T-helper 1 cell (primary cell): ENCODE results near the gene CCNO.
A peak's percentile ranks its signal among the peaks of the same experiment; 100 is the strongest.

Experiments
- DNase-seq, 5 donors: peaks; one replicate each; pipeline ENCODE4 v3.0.0-alpha.2; 2012 to 2020
- total RNA-seq, 4 donors: gene quantifications; one replicate each; lab custom pipeline; 2026; lab: John Stamatoyannopoulos, UW

Gene CCNO, protein sequence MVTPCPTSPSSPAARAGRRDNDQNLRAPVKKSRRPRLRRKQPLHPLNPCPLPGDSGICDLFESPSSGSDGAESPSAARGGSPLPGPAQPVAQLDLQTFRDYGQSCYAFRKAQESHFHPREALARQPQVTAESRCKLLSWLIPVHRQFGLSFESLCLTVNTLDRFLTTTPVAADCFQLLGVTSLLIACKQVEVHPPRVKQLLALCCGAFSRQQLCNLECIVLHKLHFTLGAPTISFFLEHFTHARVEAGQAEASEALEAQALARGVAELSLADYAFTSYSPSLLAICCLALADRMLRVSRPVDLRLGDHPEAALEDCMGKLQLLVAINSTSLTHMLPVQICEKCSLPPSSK
- total RNA-seq, result 0 to 0.27 (median 0.10) reads per million in 4 donors

DNA sequence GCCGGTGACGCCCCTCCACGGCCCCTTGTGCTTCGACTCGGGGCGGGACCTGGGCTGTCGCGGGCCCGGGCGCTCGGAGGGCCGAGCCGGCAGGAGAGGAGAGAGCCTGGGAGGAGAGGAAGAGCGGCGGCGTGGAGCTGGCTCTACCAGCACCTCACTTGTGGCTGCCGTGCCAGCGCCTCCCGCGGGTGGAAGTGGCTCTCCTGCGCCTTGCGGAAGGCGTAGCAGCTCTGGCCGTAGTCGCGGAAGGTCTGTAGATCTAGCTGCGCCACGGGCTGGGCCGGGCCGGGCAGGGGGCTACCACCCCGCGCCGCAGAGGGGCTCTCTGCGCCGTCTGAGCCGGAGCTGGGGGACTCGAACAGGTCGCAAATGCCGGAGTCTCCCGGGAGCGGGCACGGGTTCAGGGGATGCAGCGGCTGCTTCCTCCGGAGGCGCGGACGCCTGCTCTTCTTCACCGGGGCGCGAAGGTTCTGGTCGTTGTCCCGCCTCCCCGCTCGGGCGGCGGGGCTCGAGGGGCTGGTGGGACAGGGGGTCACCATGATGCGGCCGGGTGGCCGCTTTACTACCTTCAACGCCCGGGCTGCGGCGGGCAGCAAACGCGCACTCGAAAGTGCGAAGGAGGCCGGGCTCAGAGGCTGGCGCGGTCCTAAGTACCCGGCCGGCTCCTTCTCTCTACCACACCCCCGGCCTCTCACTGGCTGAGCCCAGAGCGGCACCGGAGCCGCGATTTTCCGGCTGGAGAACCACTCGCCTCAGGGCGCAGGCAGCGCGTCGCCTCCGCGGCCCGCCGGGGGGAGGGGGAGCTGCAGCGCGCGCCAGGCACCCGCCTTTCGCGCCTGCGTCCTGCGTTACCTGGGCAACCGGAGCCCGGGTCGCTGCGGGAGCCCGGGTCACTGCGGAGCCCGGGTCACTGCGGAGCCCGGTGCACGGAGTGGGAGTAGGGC is at the start of gene CCNO:
CCNO (minus strand) TSS at position 624 of the 944 bp plus-strand sequence; CDS start at position 539, 85 bp downstream.
- peak in 2 of 5 donors; percentile 56 to 76 for DNase-seq

DNA sequence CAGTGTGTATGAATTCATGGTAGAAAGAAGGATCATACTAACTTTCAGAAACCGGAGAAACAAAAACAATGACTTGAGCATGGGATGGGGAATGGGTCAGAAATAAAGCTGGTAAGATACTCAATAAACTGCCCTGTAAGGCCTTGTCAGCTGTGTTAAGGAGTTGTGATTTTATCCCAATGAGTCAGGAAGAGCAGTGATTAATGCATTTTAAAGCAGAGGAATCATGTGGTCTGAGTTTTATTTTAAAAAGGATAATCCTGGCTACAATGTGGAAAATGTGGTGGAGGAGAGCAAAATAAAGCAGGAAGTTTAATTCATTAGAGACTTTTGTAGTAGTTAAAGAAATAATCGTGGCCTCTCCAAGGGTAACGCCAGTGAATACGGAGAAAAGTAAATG is 45.4 kb upstream of the CCNO start:
- no peak for DNase-seq

DNA sequence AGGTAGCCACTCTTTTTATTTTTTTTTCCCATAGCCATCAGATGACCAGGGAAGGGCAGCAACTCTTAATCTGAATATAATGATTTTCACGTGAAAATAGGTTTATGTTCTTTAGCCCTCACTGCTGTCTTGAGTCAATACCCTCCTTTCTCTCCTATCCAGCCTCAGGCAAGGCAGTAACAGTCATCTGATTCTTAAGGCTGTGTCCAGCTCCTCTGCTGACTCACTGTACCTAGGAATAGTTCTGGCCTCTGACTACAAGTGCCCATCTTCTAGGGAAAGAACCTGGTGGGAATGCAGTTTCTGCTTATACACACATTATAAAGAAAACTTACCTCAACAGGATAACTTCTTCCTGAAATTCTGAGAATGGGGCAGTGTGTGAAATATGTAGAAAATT is 43.4 kb upstream of the CCNO start:
- no peak for DNase-seq

DNA sequence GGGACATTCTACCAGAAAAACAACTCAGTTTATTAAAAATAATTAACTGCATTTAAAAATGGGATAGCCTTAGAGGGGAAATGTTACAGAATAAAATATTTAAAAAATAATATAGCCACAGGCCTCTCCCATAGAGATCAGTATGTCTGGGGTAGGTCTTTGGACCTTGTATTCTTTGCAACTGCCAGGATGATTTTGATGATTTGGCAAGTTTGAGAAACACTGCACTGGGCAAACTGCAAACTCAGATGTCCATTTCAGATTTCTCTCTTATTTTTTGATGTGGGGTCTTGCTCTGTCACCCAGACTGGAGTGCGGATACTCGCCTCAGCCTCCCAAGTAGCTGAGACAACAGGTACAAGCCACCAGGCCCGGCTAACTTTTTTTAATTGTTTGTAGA is 24.9 kb upstream of the CCNO start:
- no peak for DNase-seq

DNA sequence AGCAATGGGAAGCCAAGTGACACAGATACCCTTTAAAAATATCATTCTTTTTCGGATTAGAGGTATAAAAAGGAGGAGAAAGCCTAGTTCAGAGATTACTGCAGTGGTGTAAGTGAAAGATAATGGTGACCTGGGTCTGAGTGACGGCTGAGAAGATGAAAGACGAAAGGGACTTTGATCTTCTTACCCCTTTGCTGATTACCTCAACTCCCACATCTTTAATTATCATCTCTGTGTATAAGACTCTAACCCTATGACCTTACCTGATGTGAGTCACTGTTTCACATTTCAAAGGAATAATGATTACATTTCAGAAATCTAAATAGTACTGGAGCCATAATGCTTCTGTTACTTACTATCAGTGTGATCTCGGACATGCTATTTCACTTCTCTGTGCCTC is 21.4 kb upstream of the CCNO start:
- DNase-seq, result no peak

DNA sequence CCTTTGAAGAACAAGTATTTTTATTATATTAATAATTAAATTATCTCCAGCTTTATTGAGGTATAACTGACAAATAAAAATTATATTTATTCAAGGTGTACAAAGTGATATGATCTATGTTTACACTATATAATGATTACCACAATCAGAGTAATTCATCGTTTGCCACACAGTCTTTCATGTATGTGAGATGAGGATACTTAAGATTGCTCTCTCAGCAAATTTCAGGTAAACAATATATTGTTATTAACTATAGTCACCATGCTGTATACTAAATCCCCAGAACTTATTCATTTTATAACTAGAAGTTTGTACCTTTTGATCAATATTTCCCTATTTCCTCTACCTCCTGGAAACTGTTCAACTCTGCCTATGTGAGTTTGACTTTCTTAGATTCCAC is 16.7 kb upstream of the CCNO start:
- DNase-seq, result no peak

DNA sequence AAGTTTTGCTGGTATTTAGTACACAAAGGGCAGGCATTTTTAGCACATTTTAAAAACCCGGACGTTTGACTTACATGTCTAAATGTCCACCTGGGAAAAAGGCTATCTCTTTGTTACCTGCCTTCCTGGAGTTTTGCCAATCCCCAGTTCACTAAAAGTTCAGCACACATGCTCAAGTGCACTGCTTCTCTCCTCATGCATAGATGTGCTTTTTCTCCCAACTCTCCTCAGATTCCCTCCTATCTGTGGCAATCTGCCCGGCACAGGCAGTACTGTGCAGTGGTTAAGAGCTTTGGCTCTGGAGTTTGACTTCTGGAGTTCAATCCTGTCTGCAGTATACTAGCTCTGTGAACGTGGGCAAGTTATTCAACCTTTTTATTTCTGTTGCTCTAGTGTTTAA is 8.3 kb upstream of the CCNO start:
- DNase-seq, result no peak

DNA sequence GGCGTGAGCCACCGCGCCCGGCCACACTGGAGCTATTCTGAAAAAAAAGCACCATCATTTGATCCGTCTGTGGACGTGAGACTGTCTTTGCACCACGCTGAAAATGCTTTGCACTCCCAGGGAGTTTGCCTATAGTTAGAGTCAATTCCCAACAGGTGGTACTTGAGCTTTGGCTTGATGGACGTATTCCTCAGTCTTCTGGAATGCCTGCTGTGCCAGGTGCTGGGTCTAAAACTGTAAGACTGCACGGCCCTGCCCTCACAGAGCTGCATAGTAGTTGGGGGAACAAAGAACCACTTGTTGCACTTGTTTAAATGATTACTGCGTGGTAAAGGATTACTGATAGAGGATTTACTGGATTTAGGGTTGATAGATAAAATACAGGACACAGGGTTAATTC is 3.4 kb upstream of the CCNO start:
- no peak for DNase-seq

DNA sequence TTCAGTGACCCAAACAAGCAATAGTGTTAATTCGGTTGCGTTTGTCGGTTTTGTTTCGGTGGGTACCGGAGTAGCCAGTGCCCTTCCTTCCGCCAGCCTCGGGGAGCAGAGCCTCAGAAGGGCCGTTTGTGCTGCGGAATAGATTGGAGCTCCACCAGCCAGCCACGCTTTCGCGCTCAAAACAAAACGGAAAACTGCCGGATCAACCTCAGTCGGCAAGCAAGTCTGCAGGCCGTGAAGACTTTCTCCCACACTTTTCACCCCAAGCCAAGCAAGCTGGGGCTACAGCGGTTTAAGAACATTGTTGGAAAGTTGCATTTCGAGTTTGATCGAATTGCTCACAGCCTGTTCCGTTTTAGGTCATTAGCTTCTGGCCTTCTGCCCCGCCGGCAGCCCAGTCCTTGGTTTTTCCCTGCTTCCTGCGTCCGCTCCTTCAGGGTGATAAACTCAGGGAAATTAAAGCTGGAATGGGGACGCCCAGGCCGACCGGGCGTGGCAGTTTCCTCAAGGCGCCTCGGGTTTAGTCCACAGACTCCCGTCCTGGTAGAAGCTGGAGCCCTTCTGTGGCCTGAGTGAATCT is 803 bp upstream of the CCNO start:
- no peak for DNase-seq

DNA sequence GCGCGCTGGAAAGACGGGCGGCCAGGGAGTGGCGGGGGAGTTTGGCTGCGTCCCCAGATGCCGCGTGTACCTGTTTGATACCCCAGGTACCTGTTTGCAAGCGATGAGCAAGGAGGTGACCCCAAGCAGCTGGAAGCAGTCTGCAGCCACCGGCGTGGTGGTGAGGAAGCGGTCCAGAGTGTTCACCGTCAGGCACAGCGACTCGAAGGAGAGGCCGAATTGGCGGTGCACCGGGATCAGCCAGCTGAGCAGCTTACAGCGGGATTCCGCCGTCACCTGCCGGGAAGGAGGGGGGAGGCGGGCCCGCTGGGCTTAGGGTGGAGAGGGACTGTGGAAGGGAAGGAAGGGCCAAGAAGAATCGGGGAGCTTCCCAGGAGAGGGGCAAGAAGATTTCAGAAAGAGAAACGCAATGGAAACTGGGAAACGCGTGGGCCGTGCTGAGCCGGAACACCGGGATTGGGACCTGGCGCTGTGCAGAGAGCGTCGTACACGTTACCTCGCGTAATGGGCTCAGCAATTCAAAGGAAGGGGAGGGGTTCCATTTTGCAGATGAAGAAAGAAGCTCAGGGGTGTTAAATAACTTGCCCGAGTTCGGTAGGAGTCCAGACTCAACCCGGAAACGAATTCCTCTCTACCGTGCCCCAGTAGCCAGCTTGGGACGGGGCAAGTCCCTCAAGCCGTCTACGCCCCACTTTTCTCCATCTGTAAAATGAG is 980 bp downstream of the CCNO start:
- no peak for DNase-seq

DNA sequence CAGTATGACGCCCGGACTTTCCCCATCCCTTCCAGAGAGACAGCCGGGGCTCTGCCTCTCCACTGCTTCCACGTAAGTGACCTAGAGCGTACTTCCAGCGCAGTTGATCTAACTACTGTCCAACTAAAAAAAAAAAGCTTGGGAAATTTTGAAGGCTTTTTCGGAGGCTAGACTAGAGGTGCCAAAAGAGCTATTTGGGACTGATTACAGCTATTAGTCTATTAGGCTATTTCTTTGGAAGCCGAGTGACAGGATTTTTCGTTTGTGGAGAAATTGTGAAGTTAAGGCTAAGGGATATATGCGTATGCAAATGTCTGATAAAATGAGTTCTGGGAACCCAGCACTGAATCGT is 1.5 kb downstream of the CCNO start:
- DNase-seq, result no peak

DNA sequence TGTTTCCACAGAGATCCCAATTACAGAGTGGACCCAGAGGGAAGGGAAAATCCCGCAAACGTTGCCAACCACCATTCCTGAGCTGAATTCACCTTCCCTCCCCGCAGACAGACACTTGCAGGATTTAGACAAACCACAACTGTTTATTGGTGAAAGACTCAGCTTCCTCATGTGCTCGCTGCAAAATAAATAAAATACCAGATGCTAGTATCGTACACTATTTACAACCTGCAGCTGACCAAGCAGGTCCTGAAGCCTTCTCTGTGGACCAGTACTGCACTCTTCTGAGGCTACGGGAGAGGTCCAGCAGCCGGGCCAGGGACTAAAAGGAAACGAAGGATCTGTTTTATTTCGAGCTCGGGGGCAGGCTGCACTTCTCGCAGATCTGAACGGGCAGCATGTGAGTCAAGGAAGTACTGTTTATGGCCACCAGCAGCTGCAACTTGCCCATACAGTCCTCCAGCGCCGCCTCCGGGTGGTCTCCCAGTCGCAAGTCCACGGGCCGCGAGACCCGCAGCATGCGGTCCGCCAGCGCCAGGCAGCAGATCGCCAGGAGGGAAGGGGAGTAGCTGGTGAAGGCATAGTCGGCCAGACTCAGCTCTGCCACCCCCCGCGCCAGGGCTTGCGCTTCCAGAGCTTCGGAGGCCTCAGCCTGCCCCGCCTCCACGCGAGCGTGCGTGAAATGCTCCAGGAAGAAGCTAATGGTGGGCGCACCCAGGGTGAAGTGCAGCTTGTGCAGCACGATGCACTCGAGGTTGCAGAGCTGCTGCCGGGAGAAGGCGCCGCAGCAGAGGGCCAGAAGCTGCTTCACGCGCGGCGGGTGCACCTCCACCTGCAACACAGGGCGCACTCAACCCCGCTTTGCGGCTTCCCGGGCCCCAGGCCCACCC is 2.1 kb downstream of the CCNO start:
- peak in 1 of 5 donors; percentile 11 for DNase-seq

DNA sequence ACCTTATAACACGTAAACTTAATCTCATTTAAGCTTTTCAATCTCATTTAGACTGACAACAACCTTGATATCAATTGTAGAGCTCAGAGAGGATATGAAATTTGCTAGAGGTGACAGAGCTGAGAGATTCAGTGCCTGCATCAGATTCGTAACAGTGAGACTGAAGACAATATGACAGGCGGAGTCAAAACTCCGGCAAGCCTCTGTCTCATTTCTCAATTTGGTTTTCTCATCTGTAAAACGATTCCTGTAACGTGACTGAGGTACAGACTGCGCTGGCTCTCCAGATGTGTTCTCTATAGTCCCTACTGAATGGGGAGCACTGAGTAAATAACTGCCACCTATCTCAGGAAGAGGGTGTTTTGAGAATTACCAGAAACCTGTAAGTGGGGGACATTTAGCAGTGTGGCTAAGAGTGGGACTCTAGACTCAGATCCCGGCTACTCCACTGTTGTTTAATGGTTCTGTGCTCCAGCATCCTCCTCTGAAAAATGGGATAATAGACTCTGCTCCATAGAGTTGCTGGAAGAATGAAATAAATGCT is 3.2 kb downstream of the CCNO start:
- DNase-seq, result no peak

DNA sequence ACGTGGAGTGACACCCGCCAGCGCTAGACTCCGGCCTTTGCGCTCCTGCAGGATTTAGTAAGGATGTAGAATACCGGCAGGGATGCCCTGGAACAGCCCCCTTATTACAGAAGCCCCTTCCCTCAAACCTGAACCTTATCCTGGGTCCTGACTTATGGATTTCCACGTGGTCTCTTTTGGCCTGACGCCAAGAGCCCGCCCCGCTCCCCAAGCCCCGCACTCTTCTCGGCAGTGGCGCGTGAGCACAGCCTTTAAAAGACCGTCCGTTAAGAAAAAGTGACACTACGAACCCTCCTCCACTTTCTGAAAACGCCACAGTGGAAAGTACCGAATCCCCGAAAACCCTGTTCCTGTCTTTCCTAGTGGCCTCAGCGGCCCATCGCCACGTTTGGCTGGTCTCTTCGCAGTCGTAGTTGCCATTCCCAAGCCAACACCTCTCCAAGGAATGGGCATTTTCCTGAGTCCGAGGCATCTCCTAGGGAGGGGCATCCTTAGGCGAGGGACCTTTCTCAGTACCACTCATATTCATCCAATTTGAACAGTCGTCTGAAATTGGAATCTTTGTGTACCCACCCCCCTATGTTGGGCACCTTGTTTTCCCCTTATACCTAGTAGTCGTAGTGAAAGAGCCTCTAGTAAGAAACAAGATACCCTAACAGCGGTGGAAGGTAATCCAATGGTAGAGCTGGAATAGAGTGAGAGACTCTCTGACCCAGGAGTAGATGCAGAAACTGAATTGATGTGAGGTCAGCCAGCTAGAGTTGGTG is 5.6 kb downstream of the CCNO start:
- no peak for DNase-seq

DNA sequence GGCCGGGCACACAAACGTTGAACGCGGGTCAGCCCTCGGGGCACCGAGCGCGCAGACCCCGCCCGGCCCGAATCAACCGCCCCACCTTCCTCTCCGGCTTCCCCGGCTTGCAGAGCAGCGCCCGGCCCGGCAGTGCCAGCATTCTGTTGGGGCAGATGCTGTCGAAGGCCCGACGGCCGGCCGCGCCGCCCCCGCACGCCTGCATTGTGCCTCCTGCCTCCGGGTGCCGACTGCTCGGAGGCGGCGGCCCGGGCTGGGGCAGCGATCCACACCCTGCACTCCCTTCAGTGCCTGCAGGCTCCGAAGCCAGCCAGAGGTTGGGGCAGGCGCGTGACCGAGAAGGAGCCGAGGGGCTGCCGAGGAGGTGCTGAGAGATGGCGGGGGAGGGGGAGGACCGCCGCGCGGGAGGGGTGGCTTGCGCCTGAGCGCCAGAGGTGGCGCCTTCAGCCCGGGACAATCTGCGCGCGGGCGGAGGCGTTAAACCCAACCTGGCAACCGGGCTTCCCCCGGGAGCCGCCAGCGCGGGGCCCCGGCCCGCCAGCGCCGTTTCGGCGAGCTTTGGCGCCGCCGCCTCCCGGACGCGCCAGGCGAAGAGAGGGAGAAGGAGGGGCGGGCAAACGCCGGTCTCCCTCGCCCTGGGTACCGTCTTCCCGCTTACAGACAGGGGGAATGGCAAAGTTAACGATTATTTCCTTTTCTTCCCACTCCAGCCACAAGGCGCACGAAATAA is 6.3 kb downstream of the CCNO start, which contains the start of gene MCIDAS:
MCIDAS (minus strand) TSS at position 382 of the 730 bp plus-strand sequence; CDS start at position 205, 177 bp downstream.
- DNase-seq, result peak in 3 of 5 donors; percentile 32 to 58 (median 37)

DNA sequence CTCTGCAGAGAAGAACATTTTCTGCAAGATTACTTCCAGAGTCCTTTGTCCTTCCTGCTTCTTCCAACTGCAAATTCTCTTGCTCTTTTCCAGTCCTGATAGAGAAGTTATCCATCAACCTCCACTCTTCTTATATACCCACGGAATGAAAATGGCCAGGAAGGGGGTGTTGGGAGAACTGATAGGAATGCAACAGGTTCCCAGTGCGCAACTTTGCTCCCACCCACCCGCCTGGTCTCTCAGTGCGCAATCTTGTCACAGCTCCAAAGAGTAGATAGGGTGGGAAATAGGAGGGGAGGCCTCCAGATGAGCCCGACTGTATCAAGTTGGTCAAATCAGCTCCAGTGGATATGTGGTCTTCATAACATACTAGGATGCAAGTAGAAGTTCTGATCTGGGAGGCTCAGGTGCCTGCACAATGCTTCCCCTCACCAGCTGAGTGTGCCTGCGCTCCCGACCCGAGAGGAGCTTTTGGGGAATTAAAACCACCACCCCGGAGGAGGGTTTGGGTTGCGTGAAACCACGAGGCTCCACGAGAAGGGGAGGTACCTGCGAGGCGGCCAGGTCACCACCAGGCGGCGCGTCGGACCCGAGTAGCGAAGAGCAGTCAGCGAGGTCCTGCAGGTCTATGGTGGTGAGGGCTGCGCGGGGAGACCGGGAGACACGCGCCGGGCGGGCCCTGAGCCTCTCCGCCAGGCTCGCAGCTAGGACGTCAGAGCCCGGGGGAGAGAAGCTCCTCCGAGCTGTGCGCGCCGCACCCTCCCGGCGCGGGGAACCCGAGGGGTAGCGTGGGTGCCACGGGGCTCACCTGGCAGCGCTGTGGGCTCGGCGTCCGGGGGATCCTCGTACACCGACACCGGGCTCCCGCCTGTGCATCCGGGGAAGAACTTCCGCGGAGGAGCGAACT is 7.1 kb downstream of the CCNO start:
- peak in 1 of 5 donors; percentile 66 for DNase-seq

DNA sequence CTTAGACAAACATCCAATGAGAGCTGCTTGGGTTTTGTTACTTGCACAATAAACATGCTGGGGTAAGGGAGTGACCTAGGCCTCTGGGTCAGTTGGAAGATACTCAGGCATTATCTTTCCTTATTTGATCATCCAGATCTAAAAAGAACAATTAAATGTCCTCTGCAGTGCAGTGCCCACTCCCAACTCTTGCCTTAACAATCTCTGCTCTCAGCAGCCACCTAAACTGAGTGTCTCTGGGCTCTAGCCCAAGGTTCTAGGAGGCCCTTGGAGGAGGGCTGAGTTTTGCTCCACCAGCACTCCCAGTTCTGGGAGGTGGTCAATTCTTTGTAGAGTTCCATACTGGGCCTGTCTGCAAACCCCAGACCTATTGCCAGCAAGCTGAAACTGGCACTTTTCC is 8.1 kb downstream of the CCNO start:
- DNase-seq, result no peak

DNA sequence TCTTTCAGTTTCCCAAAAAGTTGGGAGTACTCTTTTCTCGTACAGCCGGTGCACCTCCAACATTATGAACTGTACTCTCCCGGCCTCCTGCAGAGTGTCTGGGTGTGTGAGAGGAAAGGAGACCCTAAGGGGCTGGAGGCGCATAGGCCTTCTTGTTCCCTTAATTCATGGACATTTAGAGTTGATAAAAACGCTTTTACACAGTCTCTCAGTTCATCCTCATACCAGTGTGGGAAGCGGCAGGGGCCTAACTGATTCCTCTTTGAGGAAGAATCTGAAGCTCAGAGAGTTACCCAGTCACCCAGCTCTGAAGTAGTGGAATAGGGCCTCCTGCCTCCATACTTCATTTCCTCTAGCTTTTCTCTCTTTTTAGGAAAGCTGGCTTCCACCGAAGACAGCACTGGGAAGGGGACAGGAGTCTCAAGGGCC is 9.6 kb downstream of the CCNO start:
- DNase-seq, result no peak
